ENCODE data around the gene ATP6V0D1. TPM values are rescaled to one million over a fixed set of nuclear protein-coding genes. Genes with fewer than 3 reads are reported as not detected.

Gene ATP6V0D1
- total RNA-seq, 1 experiment from 2014 or later, result 145 TPM

DNA sequence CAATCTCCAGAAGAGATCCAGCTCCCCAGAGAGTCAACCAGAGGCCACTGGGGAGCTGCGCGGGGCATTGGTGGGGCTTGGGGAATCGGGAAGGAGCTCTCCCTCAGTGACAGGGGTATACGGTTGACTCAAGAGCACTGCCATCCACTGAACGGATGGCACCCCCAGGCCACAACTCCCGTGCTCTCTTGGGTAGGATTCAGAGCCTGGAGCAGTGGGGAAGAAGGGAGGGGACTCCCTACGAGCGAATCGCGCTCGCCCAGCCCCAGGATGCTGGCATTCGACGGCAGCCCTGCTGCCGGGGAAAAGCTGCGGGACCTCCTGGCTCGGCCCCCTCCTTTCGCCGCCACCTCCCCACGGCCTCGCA is 87.2 kb downstream of the ATP6V0D1 start:
- no peak for DNase-seq (ENCODE audit: low read depth, low spot score)
- in situ Hi-C loops (cut with HindIII; ENCODE audit: low pct_unique_long_range_greater_than_20kb, low sequenced_read_pairs), result no loop called here

DNA sequence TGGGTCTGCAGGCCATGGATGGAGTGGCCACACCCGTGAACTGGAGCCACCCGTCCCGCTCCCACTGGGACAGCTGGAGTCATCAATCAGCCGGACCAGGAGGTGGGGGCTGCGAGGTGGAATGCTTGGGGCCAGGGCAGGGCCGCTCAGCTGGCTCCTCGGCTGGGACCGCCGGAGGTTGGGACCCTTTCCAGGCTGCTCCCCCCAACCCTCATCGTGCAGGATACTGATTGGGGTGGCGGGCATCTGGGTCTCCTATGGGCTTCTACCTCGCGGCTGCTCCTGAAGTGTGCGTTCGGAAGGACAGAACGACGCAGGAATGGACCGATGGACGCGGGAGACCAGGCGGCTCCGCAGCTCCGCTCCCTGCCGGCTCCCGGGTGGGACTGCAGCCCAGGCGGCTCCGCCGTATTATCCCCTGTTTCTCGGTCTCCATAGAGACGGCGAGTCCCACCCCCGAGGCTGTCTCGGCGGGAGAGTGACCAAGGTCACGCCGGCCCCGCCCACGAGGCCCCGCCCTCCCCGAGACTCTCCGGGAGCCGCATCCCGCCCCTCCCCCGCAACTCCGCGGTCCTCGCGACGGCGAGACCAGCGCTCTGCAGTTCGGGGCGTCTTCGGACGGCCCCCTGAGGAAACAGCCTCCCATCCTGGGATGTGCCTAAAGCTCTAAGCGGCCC is 87.7 kb downstream of the ATP6V0D1 start, which contains the start of gene TPPP3:
TPPP3 (minus strand) TSS at position 388 of the 677 bp plus-strand sequence. CDS start 2,387 bp downstream, outside the sequence.
- in situ Hi-C loops (cut with HindIII; ENCODE audit: low pct_unique_long_range_greater_than_20kb, low sequenced_read_pairs), result no loop called here

DNA sequence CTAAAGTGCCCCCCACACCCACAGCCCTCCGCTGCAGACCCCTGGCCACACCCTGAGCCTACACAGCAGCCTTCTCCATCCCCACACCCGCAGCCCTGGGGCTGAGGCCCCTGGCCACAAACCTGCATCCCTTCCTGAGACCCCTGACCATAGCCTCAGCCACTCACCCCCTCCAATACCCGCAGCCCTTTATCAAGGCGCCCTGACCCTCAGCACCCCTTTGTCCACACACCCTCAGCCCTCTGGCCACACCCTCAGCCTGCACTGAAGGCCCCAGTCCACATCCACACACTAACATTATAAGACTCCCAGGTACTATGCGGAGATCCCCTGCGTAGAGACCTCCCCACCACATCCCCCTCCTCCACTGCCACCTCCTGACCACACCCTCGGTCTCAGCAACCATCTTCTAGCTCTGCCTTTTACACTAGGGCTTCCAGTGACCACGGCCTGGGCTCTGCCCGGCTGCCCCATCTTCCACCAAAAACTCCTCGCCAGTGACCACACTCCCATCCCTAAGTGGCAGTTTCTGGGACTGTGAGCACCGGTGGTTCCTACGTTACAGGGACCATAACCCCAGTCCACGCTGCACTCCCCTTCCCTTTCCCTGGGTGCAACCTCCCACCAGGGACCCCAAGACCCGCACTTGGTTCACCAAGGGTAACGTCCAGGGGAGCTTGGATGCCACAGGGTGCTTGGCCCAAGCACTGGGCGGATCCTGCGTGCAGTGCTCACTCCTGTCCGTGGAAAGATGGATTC is 88.5 kb downstream of the ATP6V0D1 start:
- in situ Hi-C loops (cut with HindIII; ENCODE audit: low pct_unique_long_range_greater_than_20kb, low sequenced_read_pairs), result no loop called here

More for the DNA sequence above, 87.7 kb downstream of the ATP6V0D1 start, which contains the start of gene TPPP3:
- DNase-seq (ENCODE audit: low read depth, low spot score), result peak; percentile 74

DNA sequence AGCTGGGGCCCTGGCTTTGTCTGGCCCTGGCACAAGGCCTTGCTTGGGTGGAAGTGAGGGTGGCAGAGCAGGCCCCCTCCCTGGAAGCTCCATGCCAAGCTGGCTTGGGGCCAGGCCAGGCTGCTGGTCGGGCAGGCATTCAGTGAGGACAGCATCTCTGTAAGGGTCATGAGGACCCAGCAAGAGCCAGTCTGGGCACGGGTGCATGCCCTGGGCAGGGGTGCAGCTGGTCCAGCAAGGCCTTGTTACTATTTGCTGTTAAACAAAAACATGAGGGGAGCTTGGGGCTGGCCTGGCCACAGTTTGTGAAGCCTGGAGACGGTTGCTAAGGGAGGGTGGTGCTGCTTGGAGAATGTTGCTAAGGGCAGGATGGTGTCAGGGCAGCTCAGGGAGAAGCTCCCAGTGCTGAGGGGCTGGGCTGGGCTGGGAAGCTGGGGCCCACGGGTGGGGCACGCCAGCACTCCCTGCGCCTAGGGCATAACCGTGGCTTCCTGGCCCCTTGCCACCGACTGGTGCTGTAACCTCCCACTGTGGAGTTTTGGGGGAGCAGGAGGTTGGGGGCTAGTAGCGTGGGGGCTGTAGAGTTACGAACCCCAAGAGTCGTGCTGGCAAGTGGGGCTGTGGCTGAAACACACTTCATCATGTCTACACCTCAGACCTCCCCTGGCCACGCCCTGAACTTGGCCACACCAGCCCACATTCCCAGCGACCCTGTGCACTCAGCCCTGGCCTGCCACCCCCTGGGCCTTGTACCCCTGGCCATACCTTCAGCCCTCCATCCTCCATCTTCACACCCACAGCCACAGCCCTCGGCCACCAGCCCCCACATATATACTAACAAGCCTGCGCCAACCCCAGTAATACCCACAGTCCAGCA is 89.3 kb downstream of the ATP6V0D1 start:
- DNase-seq (ENCODE audit: low read depth, low spot score), result no peak
- in situ Hi-C loops (cut with HindIII; ENCODE audit: low pct_unique_long_range_greater_than_20kb, low sequenced_read_pairs), result no loop called here

More for the DNA sequence above, 88.5 kb downstream of the ATP6V0D1 start:
- DNase-seq (ENCODE audit: low read depth, low spot score), result no peak

DNA sequence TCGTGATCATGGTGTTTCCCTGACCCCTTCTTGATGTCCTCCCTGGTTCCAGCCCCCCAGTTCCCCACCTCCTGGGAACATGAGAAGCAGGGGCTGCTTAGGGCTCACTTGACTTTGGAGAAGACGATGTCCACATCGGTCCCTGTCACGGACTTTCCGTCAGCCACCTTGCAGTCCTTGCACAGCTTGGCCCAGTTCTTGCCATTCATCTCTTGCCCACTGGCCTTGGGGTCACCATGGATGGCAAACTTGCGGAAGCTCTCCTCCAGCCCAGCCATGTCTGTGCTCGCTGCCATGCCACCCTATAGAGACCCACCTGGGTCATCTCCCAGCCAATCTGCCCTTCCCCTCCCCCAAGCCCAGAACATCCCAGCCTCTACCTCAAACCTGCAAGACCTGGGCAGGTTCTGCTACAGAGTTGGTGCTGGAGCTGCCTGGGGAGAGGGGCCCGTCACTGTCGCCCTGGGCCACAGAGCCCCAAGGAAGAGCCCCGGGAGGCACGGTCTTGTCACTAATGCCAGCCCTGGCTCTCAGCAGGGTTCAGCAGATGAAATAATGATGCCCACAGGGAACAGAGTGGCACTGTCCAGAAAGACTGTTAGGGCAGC is 90.0 kb downstream of the ATP6V0D1 start:
- in situ Hi-C loops (cut with HindIII; ENCODE audit: low pct_unique_long_range_greater_than_20kb, low sequenced_read_pairs), result no loop called here
- DNase-seq (ENCODE audit: low read depth, low spot score), result no peak

DNA sequence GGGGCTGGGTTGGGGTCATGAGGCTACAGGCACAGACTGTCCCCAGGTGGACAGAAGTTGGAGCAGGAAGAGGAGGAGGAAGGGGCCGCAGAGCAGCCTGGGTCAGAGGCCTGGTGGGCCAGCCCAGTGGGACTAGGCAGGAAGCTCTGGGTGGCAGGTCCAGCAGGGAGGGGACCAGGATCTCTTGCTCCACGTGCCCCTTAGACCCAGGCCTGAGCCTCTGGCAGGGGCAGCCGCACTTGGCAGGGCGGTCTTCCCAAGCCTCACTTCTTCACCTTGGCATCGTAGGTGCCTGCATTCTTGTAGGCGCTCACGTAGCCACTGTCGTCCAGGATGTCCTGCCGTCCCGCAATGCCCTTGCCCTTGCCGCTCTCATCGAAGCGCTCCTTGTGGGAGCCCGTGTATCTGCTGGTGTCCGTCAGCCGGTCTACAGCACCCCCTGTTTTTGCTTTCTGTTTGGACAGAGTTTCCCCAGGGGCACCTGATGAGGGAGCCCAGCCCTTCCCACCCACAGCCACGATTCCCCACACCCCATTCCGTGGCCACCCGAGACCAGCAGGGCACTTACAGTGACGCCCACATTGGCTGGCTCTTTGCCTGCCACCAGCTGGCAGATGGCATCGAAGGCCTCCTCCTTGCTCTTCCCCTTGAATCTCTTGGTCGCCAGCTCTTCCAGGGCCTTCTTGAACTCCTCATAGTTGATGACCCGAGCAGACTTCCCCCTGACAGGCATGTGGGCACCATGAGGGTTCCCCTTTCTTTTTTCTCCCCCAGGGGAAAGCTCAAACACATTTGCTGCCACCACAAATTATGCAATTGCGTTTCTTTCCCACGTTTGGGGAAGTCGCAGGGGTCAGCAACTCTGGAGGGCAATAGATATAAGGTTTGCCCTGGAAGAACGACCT is 90.8 kb downstream of the ATP6V0D1 start:
- no peak for DNase-seq (ENCODE audit: low read depth, low spot score)
- in situ Hi-C loops (cut with HindIII; ENCODE audit: low pct_unique_long_range_greater_than_20kb, low sequenced_read_pairs), result no loop called here

DNA sequence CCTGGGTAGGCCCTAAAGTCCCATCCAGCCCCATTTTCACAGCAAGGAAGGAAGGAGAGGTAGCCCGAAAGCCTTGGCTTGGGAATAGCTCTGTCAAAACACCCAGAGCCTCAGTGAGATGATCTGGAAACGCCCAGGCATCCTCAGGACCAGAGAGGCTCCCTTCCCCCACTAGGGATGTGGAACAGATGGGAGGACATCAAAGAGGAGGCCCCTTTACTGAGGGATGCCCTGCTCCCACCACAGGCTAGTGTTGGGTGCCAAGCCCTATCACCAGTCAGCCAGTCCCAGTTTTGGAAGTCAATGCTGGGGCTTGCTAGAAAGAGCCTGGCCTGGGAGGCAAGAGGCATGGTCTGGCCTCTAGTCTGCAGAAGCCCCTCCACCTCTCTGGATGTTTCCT is 92.4 kb downstream of the ATP6V0D1 start:
- no peak for DNase-seq (ENCODE audit: low read depth, low spot score)
- in situ Hi-C loops (cut with HindIII; ENCODE audit: low pct_unique_long_range_greater_than_20kb, low sequenced_read_pairs), result no loop called here

DNA sequence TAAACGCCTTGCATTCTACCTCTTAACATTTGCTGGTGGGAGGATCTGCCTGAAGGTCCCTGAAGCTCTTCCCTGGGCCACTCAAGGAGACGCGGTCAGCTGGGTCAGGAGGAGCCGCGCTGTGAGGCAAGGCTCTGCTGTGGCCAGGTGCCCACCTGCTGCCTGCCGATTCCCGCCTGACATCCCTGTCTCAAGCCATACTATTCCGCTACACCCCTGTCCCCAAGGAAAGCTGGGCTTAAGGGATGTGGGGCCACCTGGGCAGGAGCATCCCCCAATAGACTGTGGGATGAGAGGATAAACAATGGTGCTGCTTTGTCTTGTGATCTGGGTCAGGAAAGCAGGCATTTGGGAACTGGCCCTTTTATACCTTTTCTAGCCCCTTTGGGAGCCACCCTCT is 92.8 kb downstream of the ATP6V0D1 start:
- DNase-seq (ENCODE audit: low read depth, low spot score), result no peak
- in situ Hi-C loops (cut with HindIII; ENCODE audit: low pct_unique_long_range_greater_than_20kb, low sequenced_read_pairs), result no loop called here

Small RNA genes within 50 kb of the gene (small RNA-seq; reads per million reads assigned to genes)
- gene RNU1-123P, result 0 reads per million in 2 experiments

Other genes starting within 250 kb of the ATP6V0D1 start
- 10.5 and 11.3 TPM in 2 replicates for gene FHOD1, start 233.7 kb downstream of the ATP6V0D1 start, total RNA-seq (2014; rRNA removed; shearing (Covaris generic))
- gene SLC9A5, start 232.2 kb downstream of the ATP6V0D1 start, total RNA-seq (2014; rRNA removed; shearing (Covaris generic)), result 0.21 and 0.37 TPM in 2 replicates
- gene PLEKHG4, start 201.6 kb downstream of the ATP6V0D1 start, total RNA-seq (2014; rRNA removed; shearing (Covaris generic)), result 10.5 and 12.9 TPM in 2 replicates
- gene KCTD19, start 154.4 kb downstream of the ATP6V0D1 start, total RNA-seq (2014; rRNA removed; shearing (Covaris generic)), result 0.19 TPM in 1 of 2 replicates, not detected in the other
- 0.64 and 1.1 TPM in 2 replicates for gene LRRC36, start 154.3 kb downstream of the ATP6V0D1 start, total RNA-seq (2014; rRNA removed; shearing (Covaris generic))
- gene TPPP3, start 87.7 kb downstream of the ATP6V0D1 start, total RNA-seq (2014; rRNA removed; shearing (Covaris generic)), result 0.16 and 0.55 TPM in 2 replicates
- gene ZDHHC1, start 64.7 kb downstream of the ATP6V0D1 start, total RNA-seq (2014; rRNA removed; shearing (Covaris generic)), result 6.0 and 8.5 TPM in 2 replicates
- 0.32 TPM in 1 of 2 replicates, not detected in the other for gene HSD11B2, start 50.0 kb downstream of the ATP6V0D1 start, total RNA-seq (2014; rRNA removed; shearing (Covaris generic))
- not detected in 2 replicates for gene AGRP, start 2.4 kb upstream of the ATP6V0D1 start, total RNA-seq (2014; rRNA removed; shearing (Covaris generic))
- 3.6 and 9.4 TPM in 2 replicates for gene RIPOR1, start 47.7 kb upstream of the ATP6V0D1 start, total RNA-seq (2014; rRNA removed; shearing (Covaris generic))
- gene CTCF, start 81.4 kb upstream of the ATP6V0D1 start, total RNA-seq (2014; rRNA removed; shearing (Covaris generic)), result 25.9 and 26.4 TPM in 2 replicates
- 0.16 and 0.40 TPM in 2 replicates for gene CARMIL2, start 164.0 kb upstream of the ATP6V0D1 start, total RNA-seq (2014; rRNA removed; shearing (Covaris generic))
- gene ACD, start 179.1 kb upstream of the ATP6V0D1 start, total RNA-seq (2014; rRNA removed; shearing (Covaris generic)), result 17.4 and 18.3 TPM in 2 replicates
- 0.34 and 0.51 TPM in 2 replicates for gene PARD6A, start 179.8 kb upstream of the ATP6V0D1 start, total RNA-seq (2014; rRNA removed; shearing (Covaris generic))
- gene ENKD1, start 185.6 kb upstream of the ATP6V0D1 start, total RNA-seq (2014; rRNA removed; shearing (Covaris generic)), result 6.4 and 9.1 TPM in 2 replicates
- 0.98 and 3.1 TPM in 2 replicates for gene C16orf86, start 185.7 kb upstream of the ATP6V0D1 start, total RNA-seq (2014; rRNA removed; shearing (Covaris generic))
- 10.5 and 13.4 TPM in 2 replicates for gene GFOD2, start 238.2 kb upstream of the ATP6V0D1 start, total RNA-seq (2014; rRNA removed; shearing (Covaris generic))